Caco-2 (cell line): ENCODE data around the gene WNK1. TPM values are rescaled to one million over a fixed set of nuclear protein-coding genes. Genes with fewer than 3 reads are reported as not detected.

Source experiments
- BruUV-seq: library from RNA; stranded (reverse); fragments of 400-500 nt; replicated peaks from 2 replicates; lab custom pipeline; 2021; lab: Mats Ljungman, UMichigan
- CTCF ChIA-PET: fragments of 300-600 bp; sonication (Branson Sonifier 250); formaldehyde crosslinking; loops from one replicate; lab custom pipeline; 2022; ENCODE audit warnings: antibody characterized with exemption; lab: Charles Lee
- POLR2A ChIA-PET: fragments of 300-600 bp; sonication (Branson Sonifier 250); formaldehyde crosslinking; loops from one replicate; lab custom pipeline; 2022; ENCODE audit warnings: antibody characterized with exemption; lab: Charles Lee
- DNase-seq, 2 experiments: peaks; one replicate each; pipeline versions ENCODE4 v3.0.0 to v3.0.0-alpha.2; 2020 to 2022
- H3K27me3 ChIP-seq: replicated peaks from 2 replicates; pipeline ENCODE4 v1.6.0; 2011; ENCODE audit warnings: low read length; ENCODE audit not compliant: control insufficient read depth, insufficient read depth
- H3K36me3 ChIP-seq: 2 replicates; pipeline ENCODE4 v1.5.1; 2011; ENCODE audit warnings: low read length; ENCODE audit not compliant: control insufficient read depth, insufficient read depth
- H3K4me1 ChIP-seq: fragments of 250-450 bp; sonication (Bioruptor Pico); 2 replicates; pipeline ENCODE4 v1.5.1; 2020; ENCODE audit warnings: mild to moderate bottlenecking
- H3K4me3 ChIP-seq: 2 replicates; pipeline ENCODE4 v1.5.1; 2011; ENCODE audit warnings: low read depth, mild to moderate bottlenecking, control low read depth, low read length
- H3K9me3 ChIP-seq: fragments of 250-450 bp; sonication (Bioruptor Pico); 2 replicates; pipeline ENCODE4 v1.5.1; 2020; ENCODE audit warnings: mild to moderate bottlenecking, moderate library complexity
- H3K27ac Mint-ChIP-seq: one replicate; pipeline ENCODE4 v1.8.0; 2022; ENCODE audit warnings: mixed read lengths; ENCODE audit not compliant: unreplicated experiment
- H3K27me3 Mint-ChIP-seq: one replicate; pipeline ENCODE4 v1.8.0; 2022; ENCODE audit warnings: mixed read lengths; ENCODE audit not compliant: insufficient read depth, unreplicated experiment
- H3K36me3 Mint-ChIP-seq: one replicate; pipeline ENCODE4 v1.8.0; 2022; ENCODE audit warnings: mild to moderate bottlenecking, mixed read lengths; ENCODE audit not compliant: insufficient read depth, unreplicated experiment
- H3K4me1 Mint-ChIP-seq: one replicate; pipeline ENCODE4 v1.8.0; 2022; ENCODE audit warnings: low read depth, mixed read lengths; ENCODE audit not compliant: unreplicated experiment
- H3K4me3 Mint-ChIP-seq: one replicate; pipeline ENCODE4 v1.8.0; 2022; ENCODE audit warnings: mild to moderate bottlenecking, moderate library complexity, mixed read lengths; ENCODE audit not compliant: unreplicated experiment
- H3K9me3 Mint-ChIP-seq: one replicate; pipeline ENCODE4 v1.8.0; 2022; ENCODE audit warnings: mixed read lengths; ENCODE audit not compliant: unreplicated experiment
- CTCF ChIP-seq, 2 experiments: fragments of 200-600 bp in 1 of 2; IDR thresholded peaks; 1 replicate in 1 of 2; 2 replicates in 1 of 2; pipeline versions ENCODE4 v1.5.1 to v1.8.0; 2011 to 2022; ENCODE audit warnings: antibody characterized with exemption in 1 of 2, control low read depth in 1 of 2, inconsistent platforms in 1 of 2, low read depth in 1 of 2, low read length in 1 of 2, mild to moderate bottlenecking in 1 of 2, moderate library complexity in 1 of 2; ENCODE audit not compliant: insufficient read depth in 1 of 2, severe bottlenecking in 1 of 2, unreplicated experiment in 1 of 2
- intact Hi-C: fragments of 100-400 bp; cut with micrococcal nuclease; formaldehyde crosslinking; loops from one replicate; pipeline ENCODE4 v1.10.0; 2022; ENCODE audit not compliant: unreplicated experiment
- total RNA-seq: library from RNA; stranded (reverse); gene quantifications from 2 replicates; pipeline ENCODE4 v1.2.3, GENCODE V29; 2022

The WNK1 gene
- total RNA-seq, 1 experiment from 2014 or later: 224 TPM

GRCh38 chr12:897386-897785 is 145.0 kb downstream of the WNK1 start:
- Histone ChIP-seq H3K27me3 (no peaks in the 10 kb centered on the region), H3K4me3 (no peak overlapping the region), H3K4me1 (no peaks in the 10 kb centered on the region), H3K36me3 (peaks cover 4% of the 10 kb centered on the region), H3K9me3 (no peaks in the 10 kb centered on the region)
- Mint-ChIP-seq H3K27me3 (no peaks in the 10 kb centered on the region), H3K36me3 (peaks cover 88% of the 10 kb centered on the region), H3K9me3 (no peaks in the 10 kb centered on the region), H3K4me1 (no peaks in the 10 kb centered on the region), H3K27ac (no peak overlapping the region), H3K4me3 (no peak overlapping the region)
- ChIA-PET CTCF (no interaction called here), POLR2A (no interaction called here)
- no peak for TF ChIP-seq CTCF (IDR thresholded peaks at IDR 0.05; ENCODE audit: insufficient read depth in 1 of 2, low read depth in 1 of 2, low read length in 1 of 2, severe bottlenecking in 1 of 2, unreplicated experiment in 1 of 2)
- BruUV-seq: no TSS peak
- intact Hi-C loops: no loop called here
- DNase-seq: no peak

- TF ChIP-seq CTCF (IDR thresholded peaks at IDR 0.05; ENCODE audit: insufficient read depth in 1 of 2, low read depth in 1 of 2, low read length in 1 of 2, severe bottlenecking in 1 of 2, unreplicated experiment in 1 of 2): no peak
- no peak overlapping the region for H3K4me3 ChIP-seq
- peaks cover 4% of the 10 kb centered on the region for H3K36me3 ChIP-seq
- POLR2A ChIA-PET: no interaction called here
- no peaks in the 10 kb centered on the region for H3K9me3 ChIP-seq
- Mint-ChIP-seq H3K27me3 (no peaks in the 10 kb centered on the region), H3K9me3 (no peaks in the 10 kb centered on the region), H3K36me3 (peaks cover 96% of the 10 kb centered on the region), H3K4me3 (no peak overlapping the region), H3K27ac (no peak overlapping the region), H3K4me1 (no peaks in the 10 kb centered on the region)
- no peak for DNase-seq
- H3K27me3 ChIP-seq: no peaks in the 10 kb centered on the region
- no TSS peak for BruUV-seq
- no peaks in the 10 kb centered on the region for H3K4me1 ChIP-seq
- intact Hi-C loops: no loop called here
- CTCF ChIA-PET: no interaction called here
Measured at GRCh38 chr12:902581-902980, 150.2 kb downstream of the WNK1 start.

- peaks cover 96% of the 10 kb centered on the region for H3K36me3 Mint-ChIP-seq
- CTCF ChIA-PET: no interaction called here
- Histone ChIP-seq H3K36me3 (peaks cover 4% of the 10 kb centered on the region), H3K9me3 (no peaks in the 10 kb centered on the region), H3K4me3 (no peak overlapping the region), H3K4me1 (no peaks in the 10 kb centered on the region), H3K27me3 (no peaks in the 10 kb centered on the region)
- no peak for TF ChIP-seq CTCF (IDR thresholded peaks at IDR 0.05; ENCODE audit: insufficient read depth in 1 of 2, low read depth in 1 of 2, low read length in 1 of 2, severe bottlenecking in 1 of 2, unreplicated experiment in 1 of 2)
- no peak for DNase-seq
- intact Hi-C loops: no loop called here
- POLR2A ChIA-PET: no interaction called here
- no peak overlapping the region for H3K27ac Mint-ChIP-seq
- H3K4me1 Mint-ChIP-seq: no peaks in the 10 kb centered on the region
- no peaks in the 10 kb centered on the region for H3K27me3 Mint-ChIP-seq
- no peaks in the 10 kb centered on the region for H3K9me3 Mint-ChIP-seq
- no peak overlapping the region for H3K4me3 Mint-ChIP-seq
- no TSS peak for BruUV-seq
Measured at GRCh38 chr12:903055-903454, 150.7 kb downstream of the WNK1 start.
